ENCODE measurements around the gene PPFIA2.
"Not testable (repeated sequence)": the region's sequence is repeated elsewhere in the genome, so short reads cannot be mapped to it uniquely, and the experiment has no call there.

The PPFIA2 gene

GRCh38 chr12:81255456-81255855, 503.7 kb downstream of the PPFIA2 start:
- DNase-seq, result no peak

GRCh38 chr12:81253360-81253759, 505.8 kb downstream of the PPFIA2 start:
- no peak for DNase-seq

- DNase-seq, result no peak
These were observed 506.9 kb downstream of the PPFIA2 start for GRCh38 chr12:81252228-81252627.

- no peak for DNase-seq
These were observed 509.2 kb downstream of the PPFIA2 start for GRCh38 chr12:81249976-81250375.

GRCh38 chr12:81245907-81246570, 513.1 kb downstream of the PPFIA2 start:
- no peak for DNase-seq

- DNase-seq, result no peak
These were observed 513.7 kb downstream of the PPFIA2 start for GRCh38 chr12:81245458-81245857.

- no peak for DNase-seq
These were observed 527.4 kb downstream of the PPFIA2 start for GRCh38 chr12:81231574-81232368.

- DNase-seq, result no peak
These were observed 529.4 kb downstream of the PPFIA2 start for GRCh38 chr12:81229759-81230158.

- DNase-seq, result no peak
These were observed 534.5 kb downstream of the PPFIA2 start for GRCh38 chr12:81224626-81225025.

- no peak for DNase-seq
These were observed 536.1 kb downstream of the PPFIA2 start for GRCh38 chr12:81222846-81223592.

GRCh38 chr12:81221681-81222080, 537.5 kb downstream of the PPFIA2 start:
- no peak for DNase-seq

- DNase-seq, result no peak
These were observed 542.4 kb downstream of the PPFIA2 start for GRCh38 chr12:81216739-81217138.

- no peak for DNase-seq
These were observed 546.0 kb downstream of the PPFIA2 start for GRCh38 chr12:81212996-81213696.

- no peak for DNase-seq
These were observed 547.8 kb downstream of the PPFIA2 start for GRCh38 chr12:81211306-81211705.

GRCh38 chr12:81209772-81210225, 549.4 kb downstream of the PPFIA2 start:
- DNase-seq, result not testable (repeated sequence)

GRCh38 chr12:81209012-81209411, 550.1 kb downstream of the PPFIA2 start:
- no peak for DNase-seq

GRCh38 chr12:81208187-81208911, 550.8 kb downstream of the PPFIA2 start:
- no peak for DNase-seq
